Tibial nerve (tissue), 4 donors: ENCODE data around the gene KIF2C.

Experiments
- EP300 ChIP-seq, 2 donors: sonication (generic); formaldehyde crosslinking; IDR thresholded peaks; one replicate each; pipeline ENCODE4 v1.6.1; 2017; ENCODE audit warnings: antibody characterized with exemption in 2 of 2, mild to moderate bottlenecking in 1 of 2
- POLR2A ChIP-seq, 2 donors: fragments of 450-650 bp; IDR thresholded peaks; one replicate each; pipeline ENCODE4 v1.6.1; 2017; ENCODE audit warnings: antibody characterized with exemption in 2 of 2, mild to moderate bottlenecking in 2 of 2, moderate library complexity in 2 of 2
- TF ChIP-seq, protein P1 (sequence below), 5 experiments: fragments of 200-600 bp in 3 of 5; fragments of 450-650 bp in 2 of 5; sonication (generic) in 3 of 5; IDR thresholded peaks; one replicate each; pipeline ENCODE4 v1.5.1; 2016 to 2019; ENCODE audit warnings: antibody characterized with exemption in 5 of 5, mild to moderate bottlenecking in 3 of 5, moderate library complexity in 2 of 5

DNA sequence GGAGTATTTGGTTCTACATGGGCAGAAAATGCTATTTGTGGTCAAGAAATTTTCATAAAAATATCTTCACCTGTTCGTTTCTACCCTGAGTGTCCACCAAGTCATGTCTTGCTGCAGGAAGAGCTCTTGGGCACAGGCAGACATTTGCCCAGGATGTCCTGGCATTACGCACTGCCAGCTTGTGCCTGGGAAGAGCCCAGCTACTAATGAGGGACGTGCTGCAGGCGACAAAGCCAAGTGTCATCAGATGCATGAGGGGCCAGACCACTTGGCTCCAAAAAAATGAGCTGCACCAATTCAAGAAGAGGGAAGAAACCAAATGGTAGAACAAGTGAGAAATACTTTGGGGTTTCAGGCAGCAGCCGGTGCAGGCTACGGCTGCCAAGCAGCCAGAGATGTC lies 21.5 kb upstream of the KIF2C start:
- TF ChIP-seq, protein P1, sequence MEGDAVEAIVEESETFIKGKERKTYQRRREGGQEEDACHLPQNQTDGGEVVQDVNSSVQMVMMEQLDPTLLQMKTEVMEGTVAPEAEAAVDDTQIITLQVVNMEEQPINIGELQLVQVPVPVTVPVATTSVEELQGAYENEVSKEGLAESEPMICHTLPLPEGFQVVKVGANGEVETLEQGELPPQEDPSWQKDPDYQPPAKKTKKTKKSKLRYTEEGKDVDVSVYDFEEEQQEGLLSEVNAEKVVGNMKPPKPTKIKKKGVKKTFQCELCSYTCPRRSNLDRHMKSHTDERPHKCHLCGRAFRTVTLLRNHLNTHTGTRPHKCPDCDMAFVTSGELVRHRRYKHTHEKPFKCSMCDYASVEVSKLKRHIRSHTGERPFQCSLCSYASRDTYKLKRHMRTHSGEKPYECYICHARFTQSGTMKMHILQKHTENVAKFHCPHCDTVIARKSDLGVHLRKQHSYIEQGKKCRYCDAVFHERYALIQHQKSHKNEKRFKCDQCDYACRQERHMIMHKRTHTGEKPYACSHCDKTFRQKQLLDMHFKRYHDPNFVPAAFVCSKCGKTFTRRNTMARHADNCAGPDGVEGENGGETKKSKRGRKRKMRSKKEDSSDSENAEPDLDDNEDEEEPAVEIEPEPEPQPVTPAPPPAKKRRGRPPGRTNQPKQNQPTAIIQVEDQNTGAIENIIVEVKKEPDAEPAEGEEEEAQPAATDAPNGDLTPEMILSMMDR (IDR thresholded peaks at IDR 0.05) = no peak
- TF ChIP-seq POLR2A (IDR thresholded peaks at IDR 0.05) = no peak
- TF ChIP-seq EP300 (IDR thresholded peaks at IDR 0.05) = no peak
